AG08396 (cell line): ENCODE measurements around the gene GPRC5C.

Source experiments
- DNase-seq: peaks from one replicate; pipeline ENCODE4 v3.0.0; 2012; ENCODE audit warnings: low spot score, mixed read lengths

The GPRC5C gene

DNA sequence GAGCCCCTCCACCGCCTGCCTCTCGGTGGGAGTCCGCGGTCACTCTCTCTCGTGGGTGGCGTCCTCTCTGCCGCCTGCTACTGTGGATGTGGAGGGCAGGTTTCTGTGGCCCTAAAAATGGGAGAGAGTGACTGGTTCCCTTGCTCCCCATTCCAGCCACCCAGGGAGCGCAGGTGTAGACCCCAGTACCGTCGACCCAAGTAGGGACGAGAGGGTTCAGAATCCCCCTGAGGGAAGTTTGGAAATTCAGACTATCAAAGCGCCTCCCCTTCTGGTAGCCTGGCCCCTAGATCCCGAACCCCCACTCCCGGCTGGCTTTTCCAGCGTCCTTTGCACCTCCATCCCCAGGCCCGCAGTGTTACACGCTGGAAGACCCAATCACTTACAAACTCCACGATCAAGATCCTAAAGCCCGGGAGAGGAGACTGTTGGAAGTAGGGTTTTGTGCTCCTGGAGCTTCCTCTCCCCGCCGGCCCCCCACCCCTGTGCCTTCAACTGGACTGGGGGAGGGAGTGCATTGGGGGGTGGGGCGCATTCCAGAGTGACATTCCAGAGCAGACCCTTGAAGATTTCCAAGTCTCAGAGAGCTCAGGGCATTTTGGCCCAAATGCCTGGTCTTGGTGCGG is 991 bp downstream of the GPRC5C start:
- DNase-seq, result no peak

DNA sequence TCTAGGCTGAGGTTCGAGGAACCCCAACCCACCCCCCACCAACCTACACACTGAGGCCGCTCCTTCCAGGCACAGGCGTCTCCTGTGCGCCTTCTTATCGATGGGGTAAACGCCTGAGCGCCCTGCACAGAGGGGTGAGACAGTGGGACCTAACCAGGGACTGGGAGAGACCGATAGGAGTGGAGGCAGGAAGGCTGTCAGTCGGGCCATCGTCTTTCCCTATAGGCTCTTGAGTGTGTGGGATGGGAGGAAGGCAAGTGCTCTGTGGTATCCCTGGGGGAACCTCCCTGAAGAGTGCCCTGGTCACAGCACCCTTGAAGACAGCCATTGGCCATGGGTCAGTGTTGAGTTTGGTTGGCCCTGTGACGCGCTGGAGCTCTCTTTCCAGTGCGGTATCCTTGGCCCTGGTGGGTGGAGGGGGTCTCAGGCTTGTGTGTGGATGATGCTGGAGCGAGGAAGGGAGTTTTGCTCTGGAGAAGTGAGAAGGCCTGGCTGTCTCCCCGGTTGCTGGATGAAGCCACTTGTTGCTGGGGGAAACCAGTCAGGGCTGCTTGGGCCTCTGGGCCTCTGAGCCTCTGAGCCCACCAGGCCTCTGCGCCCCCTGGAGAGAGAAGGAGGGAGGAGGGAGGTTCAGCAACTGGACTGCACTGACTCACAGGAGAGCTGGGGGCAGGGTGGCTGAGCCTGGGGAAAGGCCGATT is 1.7 kb downstream of the GPRC5C start:
- DNase-seq, result no peak

DNA sequence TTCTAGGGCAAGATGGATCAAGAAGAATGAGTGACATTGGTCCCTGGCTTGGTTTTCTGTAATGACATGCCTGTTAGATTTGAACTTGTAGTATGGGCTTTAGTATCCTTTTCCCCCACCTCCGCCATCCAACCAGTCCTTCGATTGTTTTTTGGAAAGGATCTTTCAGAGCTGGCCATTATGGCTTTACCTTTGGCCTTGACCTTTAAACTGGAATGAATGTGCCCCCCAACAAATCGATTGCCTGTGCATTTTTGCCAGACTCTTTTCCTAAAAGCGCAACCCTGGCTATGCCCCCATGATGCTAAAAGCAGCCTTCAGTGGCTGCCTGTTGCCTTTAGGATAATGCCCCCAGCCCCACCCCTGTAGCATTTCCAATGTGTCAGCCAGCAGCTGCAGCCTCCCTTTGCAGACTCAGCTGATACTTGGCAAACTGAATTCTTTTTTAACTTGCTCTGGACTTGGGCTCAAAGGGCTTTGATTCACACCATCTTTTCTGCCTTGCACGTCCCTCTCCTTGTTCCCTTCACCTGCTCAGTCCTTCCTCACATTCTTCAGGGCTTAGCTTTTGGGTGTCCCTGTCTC is 4.0 kb downstream of the GPRC5C start:
- DNase-seq, result no peak

DNA sequence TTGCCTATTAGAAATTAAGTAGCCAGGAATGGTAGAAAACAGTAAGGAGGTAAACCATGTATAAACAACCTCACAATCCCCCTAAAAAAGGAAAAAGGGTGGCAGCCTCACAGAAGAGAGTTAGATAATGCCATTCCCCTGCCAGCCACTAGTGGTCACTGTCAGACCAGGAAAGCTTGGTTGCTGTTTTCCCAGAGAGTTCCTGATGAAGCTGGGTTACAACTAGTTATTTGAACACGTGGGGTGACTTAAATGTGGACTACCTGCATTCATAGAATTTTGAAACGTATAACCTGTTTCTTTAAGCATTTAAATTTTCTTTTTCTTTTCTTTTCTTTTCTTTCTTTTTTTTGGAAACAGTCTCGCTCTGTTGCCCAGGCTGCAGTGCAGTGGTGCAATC is 5.8 kb downstream of the GPRC5C start:
- no peak for DNase-seq

DNA sequence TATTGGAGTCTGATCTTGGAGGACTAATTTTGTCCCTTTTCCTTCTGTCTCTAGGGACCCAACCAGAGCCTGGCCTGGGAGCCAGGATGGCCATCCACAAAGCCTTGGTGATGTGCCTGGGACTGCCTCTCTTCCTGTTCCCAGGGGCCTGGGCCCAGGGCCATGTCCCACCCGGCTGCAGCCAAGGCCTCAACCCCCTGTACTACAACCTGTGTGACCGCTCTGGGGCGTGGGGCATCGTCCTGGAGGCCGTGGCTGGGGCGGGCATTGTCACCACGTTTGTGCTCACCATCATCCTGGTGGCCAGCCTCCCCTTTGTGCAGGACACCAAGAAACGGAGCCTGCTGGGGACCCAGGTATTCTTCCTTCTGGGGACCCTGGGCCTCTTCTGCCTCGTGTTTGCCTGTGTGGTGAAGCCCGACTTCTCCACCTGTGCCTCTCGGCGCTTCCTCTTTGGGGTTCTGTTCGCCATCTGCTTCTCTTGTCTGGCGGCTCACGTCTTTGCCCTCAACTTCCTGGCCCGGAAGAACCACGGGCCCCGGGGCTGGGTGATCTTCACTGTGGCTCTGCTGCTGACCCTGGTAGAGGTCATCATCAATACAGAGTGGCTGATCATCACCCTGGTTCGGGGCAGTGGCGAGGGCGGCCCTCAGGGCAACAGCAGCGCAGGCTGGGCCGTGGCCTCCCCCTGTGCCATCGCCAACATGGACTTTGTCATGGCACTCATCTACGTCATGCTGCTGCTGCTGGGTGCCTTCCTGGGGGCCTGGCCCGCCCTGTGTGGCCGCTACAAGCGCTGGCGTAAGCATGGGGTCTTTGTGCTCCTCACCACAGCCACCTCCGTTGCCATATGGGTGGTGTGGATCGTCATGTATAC is 8.0 kb downstream of the GPRC5C start:
- DNase-seq, result no peak

DNA sequence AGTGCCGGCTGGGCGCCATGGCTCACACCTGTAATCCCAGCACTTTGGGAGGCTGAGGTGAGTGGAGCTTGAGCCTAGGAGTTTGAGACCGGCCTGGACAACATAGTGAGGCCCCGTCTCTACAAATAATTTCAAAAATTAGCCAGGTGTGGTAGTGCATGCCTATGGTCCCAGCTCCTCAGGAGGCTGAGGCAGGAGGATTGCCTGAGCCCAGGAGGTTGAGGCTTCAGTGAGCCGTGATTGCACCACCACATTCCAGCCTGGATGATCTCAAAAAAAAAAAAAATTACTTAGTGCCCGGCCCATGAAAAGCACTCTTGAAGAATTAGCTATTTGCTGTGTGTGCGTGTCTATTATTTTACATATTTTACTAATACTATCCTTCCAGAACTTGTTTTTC is 9.6 kb downstream of the GPRC5C start:
- DNase-seq, result no peak

DNA sequence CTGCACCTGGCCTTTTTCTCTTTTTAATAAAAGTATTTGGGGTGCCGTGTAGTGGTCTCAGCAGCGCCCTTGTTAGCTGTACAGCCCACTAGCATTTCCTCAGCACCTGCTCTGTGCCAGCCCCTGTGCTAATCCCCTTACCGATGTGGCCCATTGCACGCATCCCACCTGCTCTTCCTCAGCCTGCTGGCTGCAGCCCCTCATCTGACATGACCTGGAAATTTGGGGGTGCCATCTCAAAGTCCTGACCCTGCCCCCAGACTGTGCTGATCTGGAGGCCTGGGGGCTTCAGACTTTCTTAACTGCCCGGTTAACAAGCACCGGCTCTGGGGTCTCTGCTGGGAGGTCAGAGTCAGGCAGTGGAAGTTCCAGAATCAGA is 10.4 kb downstream of the GPRC5C start:
- DNase-seq, result no peak

DNA sequence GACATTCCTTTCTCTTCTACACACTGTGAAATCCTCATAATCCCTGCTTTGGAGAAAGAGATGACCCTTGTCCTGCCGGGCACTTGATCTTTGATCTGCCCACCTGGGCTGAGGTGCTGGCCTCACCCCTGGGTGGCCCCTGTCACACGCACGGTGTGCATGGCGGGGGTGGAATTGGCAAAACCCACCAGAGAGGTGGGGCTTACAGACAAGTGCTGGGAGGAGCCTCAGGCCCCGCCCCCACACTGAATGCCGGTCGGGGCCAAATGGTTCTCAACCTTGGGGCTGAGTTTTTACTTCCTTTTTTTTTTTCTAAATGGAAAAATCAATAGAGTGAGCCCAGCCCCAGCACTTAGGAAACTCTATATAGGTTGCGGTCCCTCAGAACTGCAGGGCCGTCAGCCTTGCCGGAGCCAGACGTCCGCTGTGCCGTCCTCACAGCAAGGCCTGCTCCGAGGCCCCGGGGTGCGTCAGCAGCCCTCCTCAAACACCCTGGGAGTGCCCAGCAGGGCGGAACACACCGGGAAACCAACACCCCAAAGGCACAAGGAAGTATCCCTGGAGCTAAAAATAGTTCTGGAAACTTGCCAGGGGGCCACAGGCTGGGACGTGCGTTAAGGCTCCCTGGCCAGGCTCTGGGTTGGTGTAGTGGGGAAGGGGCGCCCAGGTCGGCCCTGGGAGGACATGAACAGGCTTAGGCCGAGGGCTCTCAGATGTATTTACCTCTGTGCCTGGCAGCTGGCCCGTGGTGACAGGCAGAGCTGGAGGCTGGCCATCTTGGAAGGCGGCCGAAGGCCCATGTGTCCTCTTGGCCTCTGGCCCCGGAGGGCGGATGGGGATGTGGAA is 11.0 kb downstream of the GPRC5C start:
- no peak for DNase-seq

DNA sequence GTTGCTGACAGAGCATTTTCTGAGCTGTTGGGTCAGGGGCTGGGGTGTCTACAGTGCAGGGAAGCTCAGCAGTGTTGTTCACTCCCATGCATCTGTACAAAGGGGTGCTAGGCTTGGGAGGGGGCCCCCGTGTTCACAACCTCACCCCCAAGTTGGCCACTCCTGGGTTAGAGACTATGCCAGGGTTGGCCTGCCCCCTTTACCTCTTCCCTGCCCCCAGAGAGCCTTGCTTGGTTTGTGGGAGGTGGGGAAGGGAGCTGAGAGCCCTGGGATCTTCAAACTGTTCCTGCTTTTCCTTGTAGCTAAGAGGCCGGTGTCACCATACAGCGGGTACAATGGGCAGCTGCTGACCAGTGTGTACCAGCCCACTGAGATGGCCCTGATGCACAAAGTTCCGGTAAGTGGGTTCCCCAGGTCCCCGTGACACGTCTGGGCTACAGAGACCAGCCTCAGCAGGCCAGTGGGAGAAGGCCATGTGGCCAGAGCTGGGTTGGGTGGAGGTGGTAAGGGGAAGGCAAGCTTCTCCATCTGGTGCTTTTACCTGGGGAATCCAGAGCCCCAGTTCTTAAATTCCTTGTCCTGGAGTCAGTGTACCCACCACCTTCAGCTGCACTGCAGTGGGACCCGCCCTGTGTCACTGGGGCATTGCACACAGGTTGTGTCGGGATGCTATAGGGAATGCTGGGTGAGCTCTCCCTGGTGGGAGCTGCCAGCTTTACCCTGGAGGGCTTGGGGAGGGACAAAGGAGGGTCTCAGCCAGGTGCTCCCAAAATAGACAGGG is 11.8 kb downstream of the GPRC5C start:
- no peak for DNase-seq

DNA sequence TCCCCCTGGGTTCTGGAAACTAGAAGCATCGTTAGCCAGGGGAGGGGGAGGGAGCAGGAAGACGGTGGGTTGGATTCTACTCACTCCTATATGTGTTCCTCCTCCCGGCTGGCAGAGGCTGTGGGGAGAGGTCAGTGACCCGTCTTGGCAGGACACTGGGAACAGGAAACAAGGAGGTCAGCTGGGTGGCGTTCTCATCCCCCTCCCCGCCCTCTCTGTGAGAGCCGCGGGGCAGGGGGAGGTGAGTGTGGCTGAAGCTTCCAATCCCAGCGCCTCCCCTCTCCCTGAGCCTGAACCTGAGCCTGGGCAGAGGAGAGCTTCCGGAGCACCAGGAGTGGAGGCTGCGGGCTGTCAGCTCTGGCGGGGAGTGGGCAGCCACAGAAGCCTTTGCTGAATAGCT is 12.5 kb downstream of the GPRC5C start:
- DNase-seq, result no peak

DNA sequence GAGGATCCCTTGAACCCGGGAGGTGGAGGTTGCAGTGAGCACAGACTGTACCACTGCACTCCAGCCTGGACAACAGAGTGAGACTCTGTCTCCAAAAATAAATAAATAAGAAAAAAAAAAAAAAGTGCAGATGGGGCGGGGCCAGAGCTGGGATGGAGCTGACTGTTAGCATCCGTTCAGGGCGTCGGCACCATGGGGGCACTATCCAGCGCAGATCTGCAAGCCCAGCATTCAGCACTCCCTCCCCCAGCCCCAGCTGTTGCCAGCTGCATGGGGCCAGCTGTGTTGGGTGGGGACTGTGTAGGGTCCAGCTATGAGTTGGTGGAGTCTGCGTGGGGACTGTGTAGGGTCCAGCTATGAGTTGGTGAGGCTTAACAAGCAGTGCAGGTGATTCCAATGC is 13.3 kb downstream of the GPRC5C start:
- DNase-seq, result no peak

DNA sequence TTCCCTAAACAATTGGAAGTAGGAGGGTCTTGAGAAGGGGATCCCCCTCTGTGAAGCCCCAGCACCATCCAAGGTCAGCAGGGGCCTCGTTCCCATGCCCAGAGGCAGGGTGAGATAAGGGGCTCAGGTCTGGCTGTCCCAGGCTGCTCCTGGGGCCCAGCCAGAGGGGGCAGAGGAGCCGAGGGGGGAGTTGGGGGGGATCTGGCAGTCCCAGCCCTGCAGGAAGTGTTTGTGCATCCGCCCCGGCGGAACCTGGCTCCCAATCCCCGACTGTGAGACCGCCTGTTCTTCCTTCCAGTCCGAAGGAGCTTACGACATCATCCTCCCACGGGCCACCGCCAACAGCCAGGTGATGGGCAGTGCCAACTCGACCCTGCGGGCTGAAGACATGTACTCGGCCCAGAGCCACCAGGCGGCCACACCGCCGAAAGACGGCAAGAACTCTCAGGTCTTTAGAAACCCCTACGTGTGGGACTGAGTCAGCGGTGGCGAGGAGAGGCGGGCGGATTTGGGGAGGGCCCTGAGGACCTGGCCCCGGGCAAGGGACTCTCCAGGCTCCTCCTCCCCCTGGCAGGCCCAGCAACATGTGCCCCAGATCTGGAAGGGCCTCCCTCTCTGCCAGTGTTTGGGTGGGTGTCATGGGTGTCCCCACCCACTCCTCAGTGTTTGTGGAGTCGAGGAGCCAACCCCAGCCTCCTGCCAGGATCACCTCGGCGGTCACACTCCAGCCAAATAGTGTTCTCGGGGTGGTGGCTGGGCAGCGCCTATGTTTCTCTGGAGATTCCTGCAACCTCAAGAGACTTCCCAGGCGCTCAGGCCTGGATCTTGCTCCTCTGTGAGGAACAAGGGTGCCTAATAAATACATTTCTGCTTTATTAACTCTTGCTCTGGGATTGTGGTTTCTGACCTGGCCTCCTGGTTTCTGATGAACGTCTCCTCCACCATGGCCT is 14.9 kb downstream of the GPRC5C start:
- DNase-seq, result no peak

DNA sequence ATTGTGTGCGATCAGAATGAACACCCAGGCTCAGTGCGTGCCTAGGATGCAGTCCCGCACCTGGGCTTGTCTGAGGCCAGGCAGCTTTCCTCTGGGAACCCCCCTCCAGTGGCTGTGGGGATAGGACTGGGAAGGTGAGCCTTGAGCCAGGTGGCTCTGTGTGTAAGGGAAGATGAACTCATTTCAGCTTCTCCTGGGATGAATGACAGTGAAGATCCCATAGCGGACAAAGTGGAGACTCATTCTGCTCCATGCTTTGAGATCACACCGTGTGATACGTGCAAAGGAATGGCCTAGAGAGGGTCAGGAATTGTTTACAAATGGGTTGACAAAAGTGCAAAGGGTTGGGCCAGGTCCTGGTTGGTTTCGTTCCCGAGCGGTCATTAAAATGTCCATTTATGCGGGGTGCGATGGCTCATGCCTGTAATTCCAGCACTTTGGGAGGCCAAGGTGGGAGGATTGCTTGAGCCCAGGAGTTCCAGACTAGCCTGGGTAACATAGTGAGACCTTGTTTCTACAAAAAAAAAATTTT is 15.8 kb downstream of the GPRC5C start:
- DNase-seq, result no peak

DNA sequence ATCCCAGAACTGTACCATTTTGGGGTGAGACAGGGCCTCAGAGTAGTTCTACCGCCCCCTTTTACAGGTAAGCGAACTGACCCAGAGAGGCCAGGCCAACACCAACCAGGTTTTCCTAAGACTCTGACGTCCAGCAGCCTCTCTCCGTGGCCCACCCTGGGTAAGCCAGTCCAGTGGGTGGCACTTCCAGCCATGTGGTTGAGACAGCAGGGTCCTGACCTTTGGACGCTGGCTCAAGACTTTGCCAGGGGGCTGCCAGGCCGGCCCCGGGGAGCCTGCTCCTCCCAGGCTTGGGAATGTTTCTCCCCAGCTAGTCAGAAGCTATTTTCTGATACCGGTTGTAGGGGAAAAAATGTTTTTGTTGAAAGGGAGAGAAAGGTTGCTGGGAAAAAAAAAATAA is 16.9 kb downstream of the GPRC5C start:
- no peak for DNase-seq

DNA sequence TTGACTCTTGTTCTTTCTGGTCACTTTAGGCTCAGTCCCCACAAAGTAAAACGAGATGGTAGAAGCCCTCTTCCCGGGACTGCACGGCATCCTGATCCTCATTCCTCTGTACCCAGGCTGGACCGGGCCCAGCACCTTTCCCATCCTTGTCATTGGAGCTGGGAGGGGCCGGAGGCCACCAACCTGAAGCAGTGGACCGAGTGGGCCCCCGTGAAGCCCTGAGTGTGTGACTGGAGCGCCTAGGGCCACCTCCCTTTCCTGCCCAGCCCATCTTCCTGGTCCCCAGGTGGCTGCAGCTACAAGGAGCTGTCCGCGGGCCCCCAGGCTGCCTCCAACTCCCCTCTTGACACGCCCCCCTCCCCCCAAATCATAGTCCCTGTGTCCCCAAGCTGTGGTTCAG is 17.4 kb downstream of the GPRC5C start:
- DNase-seq, result no peak

DNA sequence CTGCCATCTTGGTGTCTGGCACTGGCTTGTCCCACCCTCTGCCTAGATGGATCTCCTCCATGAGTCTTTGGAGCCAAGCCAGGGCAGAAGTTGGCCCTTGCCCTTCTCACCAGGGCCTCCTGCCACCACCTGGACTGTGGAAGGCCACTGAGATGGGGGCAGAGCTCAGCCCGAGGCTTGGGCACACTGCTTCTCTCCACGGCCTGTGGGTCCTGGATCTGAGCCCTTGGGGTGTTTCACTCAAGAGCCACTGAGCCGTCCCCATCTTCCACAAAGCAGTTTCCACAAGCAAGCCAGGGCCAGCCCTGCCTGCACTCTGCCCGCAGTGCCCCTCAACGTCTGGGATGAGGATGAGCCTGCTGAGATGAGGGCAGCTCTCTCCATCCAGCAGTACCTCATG is 17.9 kb downstream of the GPRC5C start:
- DNase-seq, result no peak

DNA sequence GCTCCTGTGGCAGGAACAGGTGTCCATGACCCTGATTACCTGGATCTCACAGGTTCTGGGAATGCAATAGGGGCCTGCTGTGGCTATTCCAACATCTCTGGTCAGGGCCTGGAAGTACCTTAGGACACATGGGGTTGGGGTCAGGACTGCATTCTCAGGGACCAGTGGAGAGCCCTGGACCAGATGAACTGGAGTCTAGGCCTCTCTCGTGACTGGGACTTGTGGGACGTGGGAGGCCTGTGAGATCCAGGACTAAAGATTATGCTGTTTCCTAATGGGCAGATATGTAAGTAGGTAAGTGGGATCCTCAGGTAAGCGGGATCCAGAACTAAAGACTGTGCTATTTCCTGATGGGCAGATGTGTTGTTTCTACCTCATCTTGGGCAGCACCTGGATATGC is 18.3 kb downstream of the GPRC5C start:
- no peak for DNase-seq

DNA sequence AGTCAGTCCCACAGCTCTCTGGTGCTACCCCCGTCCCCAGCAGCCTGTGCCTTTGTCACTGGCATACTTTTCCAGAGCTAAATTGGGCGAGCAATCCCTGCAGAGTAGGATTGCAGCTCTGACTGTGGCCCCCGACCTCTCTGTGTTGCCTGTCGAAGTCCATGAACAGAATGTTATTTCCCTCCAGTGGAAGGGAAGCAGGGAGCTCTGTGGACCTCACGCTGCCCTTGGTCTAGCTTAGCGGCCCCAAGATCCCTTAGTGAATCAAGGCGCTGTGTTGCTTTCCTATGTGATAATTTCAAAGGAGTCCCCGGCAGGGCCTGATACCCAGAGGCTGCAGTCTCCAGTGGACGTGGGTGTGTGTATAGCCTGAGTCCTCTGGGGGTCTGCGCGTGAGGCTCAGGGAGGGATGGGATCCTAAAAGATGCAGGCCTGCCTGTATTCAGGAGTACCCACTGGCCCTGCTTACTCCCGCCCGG is 19.1 kb downstream of the GPRC5C start:
- DNase-seq, result no peak

DNA sequence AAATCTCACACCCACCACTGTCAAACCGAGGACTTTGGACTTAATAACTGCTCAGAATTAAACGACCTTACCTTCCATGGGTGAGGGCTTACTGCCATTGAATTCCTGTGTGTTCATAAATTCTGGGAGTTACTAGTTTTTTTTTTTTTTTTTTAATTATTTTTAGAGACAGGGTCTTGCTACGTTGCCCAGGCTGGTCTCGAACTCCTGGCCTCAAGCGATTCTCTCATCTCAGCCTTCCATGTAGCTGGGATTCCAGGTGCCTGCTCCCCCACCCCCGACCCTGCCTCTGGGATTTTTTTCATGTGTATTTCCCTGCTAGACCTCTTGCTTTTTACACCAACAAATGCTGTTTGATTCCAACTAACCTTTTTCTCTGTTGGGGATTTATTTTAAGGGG is 19.7 kb downstream of the GPRC5C start:
- no peak for DNase-seq
